ENCODE results near the gene ATG16L2.
"Not testable (repeated sequence)": the region's sequence is repeated elsewhere in the genome, so short reads cannot be mapped to it uniquely, and the experiment has no call there.

The ATG16L2 gene

DNA sequence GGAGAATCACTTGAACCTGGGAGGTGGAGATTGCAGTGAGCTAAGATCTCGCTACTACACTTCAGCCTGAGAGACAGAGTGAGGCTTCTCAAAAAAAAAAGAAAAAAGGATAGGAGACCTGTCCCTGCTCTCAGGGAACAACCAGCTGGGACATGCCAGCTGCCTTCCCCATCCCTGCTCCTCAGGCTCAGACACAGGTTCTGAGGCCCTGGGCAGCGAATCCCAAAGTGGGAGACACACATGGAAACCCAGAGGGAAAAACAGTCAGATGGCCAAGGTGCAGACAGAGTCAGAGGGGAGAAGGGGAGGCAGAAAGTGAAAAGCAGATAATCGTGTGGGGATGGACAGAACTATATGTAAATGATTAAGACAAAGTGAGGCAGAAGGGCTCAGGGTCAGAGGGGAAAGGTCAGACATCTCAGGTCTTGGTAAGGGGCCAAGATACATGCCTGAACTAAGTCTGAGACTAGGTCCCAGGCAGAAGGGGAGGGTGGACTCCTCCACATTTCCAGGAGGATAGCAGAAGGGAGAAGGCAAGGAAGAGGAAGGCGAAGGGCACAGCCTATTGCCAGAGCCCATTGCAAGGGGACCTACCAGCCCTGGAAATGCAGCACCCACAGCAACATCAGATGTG is 34.6 kb upstream of the ATG16L2 start:
- DNase-seq = no peak

DNA sequence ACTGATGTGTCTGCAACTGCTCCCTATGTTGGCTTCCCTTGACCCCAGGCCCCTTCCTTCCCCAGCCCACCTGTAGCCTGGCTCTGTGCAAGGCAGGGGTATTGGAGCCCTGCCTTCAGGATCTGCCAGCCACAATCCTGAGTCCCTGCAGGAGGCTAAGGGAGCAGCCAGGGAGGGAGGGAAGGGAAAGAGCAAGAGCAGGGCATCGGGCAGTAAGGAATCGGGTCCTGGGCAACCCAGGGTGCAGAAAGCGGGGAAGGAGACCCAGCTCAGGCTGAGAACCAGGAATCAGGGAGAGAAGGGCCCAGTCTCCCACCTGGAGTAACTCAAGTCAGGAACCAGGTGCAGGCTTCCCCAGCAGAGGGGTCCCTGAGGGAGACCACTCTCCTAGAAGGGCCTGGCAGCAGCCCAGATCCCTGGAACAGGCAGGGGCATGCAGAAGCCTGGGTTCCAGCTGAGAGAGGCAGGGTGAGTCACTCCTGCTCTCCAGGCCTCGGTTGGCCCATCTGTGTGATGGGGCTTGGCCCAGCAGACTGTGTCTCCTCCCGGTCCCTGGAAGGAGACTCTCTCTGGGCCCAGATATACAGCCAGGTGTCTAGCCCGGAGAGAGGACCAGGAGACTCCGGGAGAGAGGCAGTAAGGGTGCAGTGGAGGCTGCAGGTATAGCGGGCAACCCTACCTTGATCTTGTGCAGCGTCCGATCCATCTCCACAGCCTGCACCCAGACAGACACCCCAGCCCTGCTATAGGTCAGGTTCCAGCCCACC is 33.7 kb upstream of the ATG16L2 start:
- DNase-seq = no peak

DNA sequence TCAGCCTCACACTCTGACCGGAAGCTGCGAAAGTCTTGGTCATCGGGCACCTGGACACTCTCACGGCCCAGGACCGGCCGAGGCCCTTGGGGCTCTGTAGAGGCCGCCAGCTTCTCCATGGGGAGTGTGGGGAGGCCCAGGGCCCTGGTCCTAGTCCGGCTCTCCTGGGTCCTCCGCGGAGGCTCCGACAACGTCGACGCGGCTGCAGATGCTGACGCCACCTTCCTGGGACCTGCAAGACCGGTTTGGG is 33.2 kb upstream of the ATG16L2 start:
- DNase-seq = no peak

DNA sequence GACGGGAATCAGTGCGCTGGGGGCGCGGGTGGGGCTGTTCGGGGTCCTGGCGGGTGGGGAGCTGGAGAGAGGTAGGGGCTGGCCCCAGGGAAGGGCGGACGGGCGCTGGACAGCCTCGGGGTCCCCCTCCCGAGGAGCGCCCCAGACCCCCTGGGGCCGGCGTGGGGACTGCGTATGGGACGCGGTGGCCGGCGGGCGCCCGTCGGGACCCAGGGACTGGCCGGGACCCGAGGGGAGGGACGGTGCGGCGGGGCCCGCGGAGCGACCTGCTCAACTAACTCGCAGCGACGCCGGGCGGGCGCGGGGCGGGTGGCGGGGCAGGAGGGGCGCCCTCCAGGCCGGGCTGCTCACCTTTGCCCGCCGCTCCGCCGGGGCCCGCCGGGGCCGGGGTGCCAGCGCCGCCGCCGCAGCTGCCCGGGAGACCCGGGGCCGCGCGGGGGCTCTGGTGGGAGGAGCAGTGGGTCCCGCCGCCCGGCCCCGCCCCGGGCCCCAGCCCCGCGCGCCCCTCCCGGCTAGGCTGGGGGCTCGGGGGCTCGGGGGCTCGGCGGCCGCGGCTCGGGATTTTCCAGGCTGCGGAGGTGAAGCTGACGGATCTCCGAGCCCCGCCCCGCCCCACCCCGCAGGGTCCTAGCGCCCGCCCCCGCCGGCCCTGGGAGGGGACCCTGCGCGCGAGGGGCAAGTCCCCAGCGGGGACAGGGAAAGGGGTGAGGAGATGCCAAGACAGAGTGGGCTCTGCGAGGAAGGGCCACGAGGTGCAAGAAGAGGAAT is 32.7 kb upstream of the ATG16L2 start:
- DNase-seq = peak; percentile 26

DNA sequence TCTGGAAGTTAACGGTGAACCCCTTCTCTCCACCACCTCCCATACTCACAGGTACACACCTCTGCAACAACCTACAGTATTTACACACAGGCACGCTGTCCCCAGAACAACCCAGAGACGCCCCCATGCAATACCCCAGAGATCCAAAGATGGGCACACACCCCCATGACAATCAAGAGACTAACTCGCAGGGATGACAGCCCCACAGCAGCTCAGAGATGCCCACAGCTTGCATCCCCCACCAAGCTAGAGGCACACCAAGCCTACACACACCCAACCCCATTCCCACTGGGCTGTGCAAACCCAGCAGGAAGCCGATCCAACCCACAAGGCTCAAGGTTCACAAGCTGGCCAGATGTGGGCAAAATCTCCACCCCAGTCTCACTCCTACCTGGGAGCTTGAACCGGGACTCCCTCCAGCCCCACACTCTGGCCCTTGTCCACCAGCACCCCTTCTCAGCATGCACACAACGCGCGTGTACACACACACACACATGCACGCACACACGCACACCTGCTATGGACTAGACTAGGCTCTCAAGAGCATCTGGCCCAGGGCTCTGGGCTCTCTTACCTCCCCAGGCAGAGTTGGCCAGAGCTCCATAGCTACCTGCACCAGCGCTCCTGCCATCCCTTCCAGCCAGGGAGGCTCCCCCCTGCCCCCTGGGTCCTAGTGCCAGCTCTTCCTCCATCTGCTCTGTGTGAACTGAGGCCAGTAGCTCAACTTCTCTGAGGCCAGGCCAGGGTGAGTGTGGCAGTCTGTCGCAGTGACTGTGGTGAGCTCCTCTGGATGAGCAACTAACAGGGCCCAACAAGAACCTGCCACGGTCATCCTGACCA is 31.9 kb upstream of the ATG16L2 start:
- no peak for DNase-seq

DNA sequence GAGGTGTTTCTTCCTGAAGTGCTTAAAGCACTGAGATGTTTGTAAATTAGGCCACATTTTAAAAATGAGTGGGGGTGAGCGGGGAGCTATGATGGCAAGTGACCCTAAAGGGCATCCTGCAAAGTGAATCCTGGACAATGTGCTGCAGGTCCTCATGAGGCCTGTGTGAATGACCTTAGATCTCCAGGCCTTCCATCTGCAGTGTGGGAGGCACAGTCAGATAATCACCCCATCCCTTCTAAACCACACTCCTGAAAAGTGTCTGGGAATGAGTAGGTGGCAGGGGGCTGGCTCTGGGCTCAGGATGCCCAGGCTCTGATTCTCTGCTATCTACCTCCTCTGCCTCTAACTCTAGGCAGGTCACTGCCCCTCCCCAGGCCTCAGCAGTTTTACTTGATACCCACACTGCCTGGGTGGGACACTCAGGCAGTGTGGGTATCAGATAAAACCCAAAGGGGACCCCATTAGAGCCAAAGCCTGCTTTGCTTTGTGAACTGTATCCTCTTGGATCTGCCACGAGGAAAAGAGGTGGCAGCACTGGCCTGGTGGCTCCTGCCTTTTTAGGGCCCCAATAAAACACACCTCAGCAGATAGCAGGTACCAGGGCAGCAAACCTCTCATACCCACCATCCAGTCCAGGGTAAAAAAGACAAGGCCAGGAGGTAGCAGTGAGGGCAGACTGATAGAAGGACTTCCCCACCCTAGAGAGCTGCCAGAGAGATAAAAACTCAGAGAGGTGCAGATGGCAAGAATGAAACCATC is 30.9 kb upstream of the ATG16L2 start:
- DNase-seq = no peak

DNA sequence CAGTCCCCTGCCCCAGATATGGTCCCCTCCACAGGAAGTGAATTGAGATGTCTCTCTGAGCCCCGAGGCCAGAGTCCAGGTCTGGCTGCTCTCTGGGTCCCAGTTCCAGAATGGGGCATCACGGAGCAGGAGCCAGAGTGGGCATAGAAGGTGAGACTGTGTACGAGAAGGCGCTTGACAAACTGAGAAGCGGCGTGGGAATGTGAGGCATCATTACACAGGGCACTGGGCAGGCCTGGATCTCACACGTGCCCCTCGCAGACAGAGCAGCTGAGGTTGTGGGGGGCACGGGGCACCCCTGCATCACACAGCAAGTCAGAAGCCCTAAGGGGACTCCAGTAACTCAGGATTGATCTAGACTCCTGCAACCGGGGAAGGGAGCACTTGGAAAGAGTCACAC is 29.5 kb upstream of the ATG16L2 start:
- no peak for DNase-seq

DNA sequence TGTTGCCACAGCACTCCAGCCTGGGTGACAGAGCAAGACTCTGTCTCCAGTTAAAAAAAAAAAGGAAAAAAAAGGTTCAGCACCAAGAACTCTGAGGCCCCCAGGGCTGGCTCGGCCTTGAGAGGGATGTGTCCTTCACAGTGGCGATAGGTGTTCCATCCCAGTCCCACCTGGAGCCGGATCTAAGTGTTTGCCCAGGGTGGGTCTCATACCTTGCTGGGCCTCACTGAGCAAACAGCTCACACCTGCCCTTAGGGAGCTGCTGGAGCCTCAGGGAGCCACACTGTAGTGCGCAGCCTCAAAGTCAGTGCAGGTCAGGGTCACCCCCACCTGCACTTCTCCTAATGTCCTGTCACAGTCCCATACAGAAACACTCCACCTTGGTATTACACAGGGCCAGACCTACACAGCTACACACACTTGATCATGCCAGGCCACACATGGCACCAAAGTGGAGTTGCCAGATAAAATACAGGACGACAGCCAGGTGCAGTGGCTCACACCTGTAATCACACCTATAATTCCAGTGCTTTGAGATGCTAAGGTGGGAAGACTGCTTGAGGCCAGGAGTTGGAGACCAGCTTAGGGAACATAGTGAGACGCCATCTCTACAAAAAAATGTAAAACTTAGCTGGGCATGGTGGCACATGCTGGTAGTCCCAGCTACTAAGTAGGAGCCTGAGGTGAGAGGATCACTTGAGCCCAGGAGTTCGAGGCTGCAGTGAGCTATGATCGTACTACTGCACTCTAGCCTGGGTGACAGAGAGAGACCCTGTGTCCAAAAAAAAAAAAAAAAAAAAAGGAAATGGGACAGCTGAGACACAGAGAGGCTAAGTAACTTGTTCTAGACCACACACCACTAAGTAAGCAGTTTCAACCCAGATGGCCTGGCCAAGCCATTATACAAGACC is 27.7 kb upstream of the ATG16L2 start:
- DNase-seq = no peak

DNA sequence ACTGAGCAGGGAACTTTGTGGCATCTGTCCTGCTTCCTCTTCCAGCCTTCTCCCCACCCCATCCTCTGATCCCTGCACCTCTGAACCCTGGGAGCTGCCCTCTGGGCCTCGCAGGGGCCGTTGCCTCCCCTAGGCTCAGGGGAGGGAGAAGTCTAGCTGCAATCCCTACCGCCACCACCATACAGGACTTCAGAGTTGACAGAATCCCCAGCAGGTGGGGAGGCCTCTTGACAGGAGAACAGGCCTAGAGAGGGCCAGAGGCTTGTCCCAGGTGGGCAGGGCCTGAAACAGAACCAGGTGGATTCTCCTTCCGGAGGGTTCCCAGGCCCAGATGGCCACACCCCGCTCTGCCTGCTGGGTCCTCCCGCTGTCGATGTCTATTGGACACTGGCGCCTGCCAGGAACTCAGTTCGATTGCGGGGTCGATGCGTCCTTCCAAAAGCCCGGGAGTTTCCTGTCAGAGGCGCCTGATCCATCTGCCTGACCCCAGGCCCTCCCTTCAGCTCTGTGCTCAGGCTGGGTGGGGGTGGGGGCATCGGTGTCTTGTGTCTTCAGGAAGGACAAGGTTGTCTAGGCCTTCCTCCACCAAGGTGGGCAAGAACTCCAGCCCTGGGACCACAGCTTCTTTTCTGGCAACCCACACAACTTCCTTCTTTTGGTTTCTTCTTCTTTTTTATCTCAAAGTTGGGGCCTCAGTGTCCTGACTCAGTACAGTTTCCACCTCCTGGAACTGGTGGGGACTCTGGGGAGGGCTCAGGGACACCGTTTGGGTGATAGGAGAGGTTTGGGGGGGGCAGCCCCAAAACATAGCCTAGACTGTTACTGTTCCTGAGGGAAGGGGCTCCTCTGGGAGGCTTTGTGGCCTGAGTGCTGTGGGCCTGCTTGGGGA is 26.8 kb upstream of the ATG16L2 start:
- DNase-seq = no peak

DNA sequence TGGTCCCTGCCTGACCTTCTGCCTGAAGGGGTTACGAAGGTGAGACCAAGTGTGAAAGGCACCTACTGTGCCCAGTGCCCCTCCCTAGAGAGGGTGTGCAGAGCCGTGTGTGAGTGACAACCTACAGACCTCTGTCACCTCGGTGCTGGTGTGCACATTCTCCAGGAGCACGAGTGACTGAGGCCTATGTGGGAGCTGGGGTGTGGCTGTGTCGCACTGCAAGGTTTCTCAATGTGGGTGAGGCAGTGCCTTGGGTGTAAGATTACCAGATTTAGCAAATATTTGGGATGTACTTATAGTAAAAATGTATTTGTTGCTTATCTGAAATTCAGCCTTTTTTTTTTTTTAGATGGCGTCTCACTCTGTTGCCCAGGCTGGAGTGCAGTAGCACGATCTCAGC is 26.0 kb upstream of the ATG16L2 start:
- DNase-seq = no peak

DNA sequence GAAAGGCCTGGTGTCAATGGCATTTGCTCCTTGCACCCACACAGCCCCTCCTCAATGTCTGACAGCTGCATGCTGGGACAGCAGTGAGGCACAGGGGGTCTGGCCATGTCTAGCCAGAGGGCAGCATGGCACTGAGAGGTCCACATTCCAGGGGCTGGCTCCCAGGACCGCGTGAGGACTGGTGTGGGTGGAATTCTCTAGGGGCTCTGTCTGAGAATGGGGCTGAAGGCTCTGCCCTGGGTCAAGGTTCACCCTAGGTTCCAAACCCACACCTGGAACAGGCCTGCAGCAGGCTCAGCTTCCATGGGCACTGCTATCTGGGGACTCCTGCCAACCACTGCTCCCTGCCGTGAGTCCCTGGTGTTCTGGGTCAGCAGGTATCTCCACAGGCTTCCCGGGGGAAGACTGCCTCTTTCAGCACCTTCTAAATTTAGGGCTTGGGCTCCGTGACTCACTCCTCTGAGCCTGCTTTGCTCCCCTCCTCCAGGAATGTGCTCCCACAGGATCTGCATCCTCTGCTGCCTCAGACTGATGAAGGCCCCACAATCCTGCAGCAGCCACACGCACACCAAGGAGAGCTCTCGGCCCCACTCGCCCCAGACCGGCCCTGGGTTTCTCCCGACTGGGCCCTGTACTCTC is 24.6 kb upstream of the ATG16L2 start:
- peak; percentile 94 for DNase-seq

DNA sequence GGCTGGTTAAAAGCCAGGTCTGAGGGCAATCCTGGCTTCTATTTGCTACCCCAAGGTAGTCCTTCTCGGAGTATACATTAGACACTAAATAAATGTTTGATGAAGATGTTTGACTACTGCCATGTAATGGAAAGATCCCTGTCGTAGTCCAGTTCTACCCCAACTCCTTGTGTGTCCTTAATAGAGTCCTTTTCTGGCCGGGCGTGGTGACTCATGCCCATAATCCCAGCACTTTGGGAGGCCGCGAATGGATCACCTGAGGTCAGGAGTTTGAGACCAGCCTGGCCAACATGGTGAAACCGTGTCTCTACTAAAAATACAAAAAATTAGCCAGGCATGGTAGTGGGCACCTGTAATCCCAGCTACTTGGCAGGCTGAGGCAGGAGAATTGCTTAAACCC is 23.0 kb upstream of the ATG16L2 start:
- not testable (repeated sequence) for DNase-seq

DNA sequence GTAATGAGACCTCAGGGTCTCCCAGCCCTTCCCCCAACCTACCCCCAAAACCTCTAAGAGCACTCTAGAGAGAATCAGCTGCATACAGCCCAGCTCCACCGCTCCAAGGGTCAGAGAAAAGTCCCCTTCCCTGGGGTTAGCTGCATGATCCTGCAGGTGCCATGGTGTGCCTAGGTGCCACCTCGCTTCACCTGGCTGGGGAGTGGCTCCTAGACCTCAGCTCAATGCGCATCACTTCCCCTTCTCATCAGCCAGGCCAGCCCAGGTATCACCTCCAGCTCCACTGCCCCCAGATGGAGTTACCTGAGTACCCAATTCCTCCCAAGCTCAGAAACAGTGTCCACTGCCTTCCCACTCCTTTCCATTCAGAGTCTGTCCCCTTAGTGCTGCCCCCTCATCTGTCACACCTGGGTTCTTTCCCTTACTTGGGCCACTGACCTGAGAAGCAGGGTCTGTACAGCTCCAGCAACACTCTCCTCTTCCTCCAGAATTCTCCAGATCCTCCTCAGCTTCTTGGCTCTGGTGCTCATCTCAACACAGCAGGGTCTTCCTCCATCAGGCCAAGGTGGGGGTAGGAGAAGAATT is 21.7 kb upstream of the ATG16L2 start:
- DNase-seq = no peak

DNA sequence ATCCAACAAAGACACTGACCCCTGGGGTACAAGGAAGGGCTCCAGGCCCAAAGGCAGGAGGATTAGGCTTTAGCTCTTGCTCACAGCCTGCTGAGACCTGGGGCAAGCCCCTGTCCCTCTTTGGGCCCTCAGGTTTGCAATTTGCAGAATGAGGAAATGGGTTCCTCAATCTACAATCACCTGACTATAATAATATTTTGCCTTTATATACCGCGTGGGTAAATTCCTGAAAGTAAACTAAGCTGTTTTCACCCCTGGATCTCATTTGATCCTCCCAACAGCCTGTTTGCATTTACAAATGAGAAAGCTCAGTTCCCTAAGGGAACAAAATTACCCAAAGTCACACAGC is 21.2 kb upstream of the ATG16L2 start:
- no peak for DNase-seq

DNA sequence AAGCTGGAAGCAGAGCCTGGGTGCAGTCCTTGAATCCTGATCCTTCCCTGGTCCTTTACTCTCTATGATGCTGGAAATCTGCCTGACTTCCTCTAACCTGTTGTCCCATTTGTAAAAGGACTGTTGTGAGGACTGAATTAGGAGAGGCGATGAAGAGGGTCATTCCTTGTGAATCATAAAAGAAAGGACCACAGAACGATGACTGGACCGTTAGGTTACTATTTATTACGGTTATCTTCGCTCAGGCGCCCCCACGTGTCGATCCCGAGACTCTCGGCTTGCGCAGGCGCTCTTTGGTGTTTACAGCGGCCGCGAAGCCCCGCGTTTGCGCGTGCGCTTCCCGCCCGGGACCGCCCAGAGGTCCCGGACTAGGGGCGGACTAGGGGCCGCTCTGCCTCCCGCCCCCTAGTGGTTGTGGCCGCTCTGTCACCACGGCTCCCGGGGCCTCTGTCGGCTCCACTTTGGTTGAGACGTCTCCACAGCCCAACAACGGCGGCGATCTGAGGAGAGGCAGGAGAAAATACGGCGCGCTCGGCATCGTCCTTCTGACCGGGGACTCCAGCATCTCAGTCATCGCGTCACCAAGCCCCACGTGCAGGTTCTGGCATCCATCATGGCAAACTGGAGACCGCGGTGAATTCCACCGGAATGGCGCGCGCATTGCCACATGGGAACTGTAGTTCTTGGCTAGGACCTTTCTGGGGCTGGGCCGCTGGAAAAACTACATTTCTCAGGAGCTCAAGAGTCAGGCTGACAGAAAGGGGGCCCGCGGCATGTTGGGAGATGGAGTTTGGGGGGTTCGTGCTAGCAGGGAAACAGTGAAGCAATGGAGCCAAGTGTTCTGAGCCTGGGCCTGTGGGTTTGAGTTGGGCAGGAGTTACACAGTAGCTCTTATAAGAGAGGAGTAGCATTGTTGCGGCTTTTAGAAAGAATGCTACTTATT is 20.5 kb upstream of the ATG16L2 start, which contains the start of gene STARD10:
TSS of gene STARD10 (minus strand) at position 623 of the 943 bp plus-strand sequence. CDS start 12,866 bp downstream, outside the sequence.
- peak; percentile 95 for DNase-seq

DNA sequence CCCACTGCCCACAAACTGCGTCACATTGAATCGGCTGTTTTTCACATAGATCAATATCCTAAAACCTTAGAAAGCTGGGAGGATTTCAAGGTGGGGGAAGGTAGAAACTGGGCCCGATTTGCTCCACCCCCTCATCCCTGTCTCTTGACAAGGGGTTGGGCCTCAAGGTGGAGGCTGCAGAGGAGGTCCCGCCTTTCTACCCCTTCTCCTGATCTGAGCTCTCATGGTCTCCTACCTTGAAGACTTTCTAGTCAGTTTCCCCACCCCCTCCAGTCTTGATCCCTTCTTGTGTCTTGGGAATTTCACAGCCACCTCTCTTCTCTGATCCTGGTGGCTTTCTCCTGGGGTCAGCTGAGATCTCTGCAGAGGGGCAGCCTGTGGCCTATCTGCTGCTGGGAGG is 15.8 kb upstream of the ATG16L2 start:
- no peak for DNase-seq

DNA sequence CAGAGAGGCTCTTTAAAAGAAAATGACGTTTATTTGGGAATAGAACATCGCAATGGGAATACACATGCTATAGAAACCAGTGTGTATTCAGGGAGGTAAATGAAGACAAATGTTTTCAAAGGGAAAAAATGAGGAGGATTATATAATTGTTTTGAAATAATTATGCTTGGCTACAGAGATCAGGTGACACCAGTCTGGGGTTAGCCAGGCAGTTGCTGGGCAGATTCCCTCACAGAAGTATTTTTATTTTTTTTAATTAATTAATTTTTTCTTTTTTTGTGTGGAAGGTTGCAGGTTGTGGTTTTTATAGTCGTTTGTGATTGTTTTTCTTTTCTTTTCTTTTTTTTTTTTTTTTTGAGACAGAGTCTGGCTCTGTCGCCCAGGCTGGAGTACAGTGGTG is 14.8 kb upstream of the ATG16L2 start:
- no peak for DNase-seq

DNA sequence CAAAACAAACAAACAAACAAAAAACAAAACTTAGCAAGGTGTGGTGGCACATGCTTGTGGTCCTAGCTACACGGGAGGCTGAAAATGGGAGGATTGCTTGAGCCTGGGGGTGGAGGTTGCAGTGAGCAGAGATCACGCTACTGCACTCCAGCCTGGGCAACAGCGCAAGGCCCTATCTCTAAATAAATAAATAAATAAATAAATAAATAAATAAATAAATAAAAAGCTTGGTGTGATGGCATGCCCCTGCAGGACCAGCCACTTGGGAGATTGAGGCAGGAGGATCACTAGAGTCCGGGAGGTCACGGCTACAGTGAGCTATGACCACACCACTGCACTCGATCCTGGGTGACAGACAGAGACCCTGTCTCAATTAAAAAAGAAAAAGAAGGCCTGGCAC is 11.4 kb upstream of the ATG16L2 start:
- DNase-seq = no peak

Measured in fibroblast of skin of right biceps (primary cell).